GM23338 (cell line): ENCODE data around the gene TMX3. TPM values are rescaled to one million over a fixed set of nuclear protein-coding genes. Genes with fewer than 3 reads are reported as not detected.

Experiments
- ATAC-seq: fragments of 200-7000 bp; cut with Tn5 transposase; 3 replicates; pipeline ENCODE4 v1.9.1; 2020
- DNase-seq: peaks from one replicate; pipeline ENCODE4 v3.0.0-alpha.2; 2015; ENCODE audit warnings: low spot score
- H2AFZ ChIP-seq: fragments of 200-600 bp; sonication (generic); 2 replicates; pipeline ENCODE4 v1.8.0; 2016; ENCODE audit warnings: antibody characterized with exemption, mild to moderate bottlenecking, moderate library complexity
- H3F3A ChIP-seq: fragments of 200-600 bp; sonication (generic); replicated peaks from 2 replicates; pipeline ENCODE4 v1.8.0; 2017; ENCODE audit warnings: antibody characterized with exemption, mixed run types, low read depth
- H3K27ac ChIP-seq: fragments of 200-600 bp; sonication (generic); 2 replicates; pipeline ENCODE4 v1.6.1; 2016; ENCODE audit warnings: low read depth
- H3K27me3 ChIP-seq: fragments of 200-600 bp; sonication (generic); 2 replicates; pipeline ENCODE4 v1.8.0; 2016; ENCODE audit warnings: mild to moderate bottlenecking, mixed run types, moderate library complexity; ENCODE audit not compliant: insufficient read depth
- H3K36me3 ChIP-seq: fragments of 200-600 bp; sonication (generic); 2 replicates; pipeline ENCODE4 v1.8.0; 2016; ENCODE audit warnings: mild to moderate bottlenecking; ENCODE audit not compliant: insufficient read depth
- H3K4me1 ChIP-seq: fragments of 200-600 bp; sonication (generic); 2 replicates; pipeline ENCODE4 v1.8.0; 2016; ENCODE audit warnings: mild to moderate bottlenecking, moderate library complexity; ENCODE audit not compliant: insufficient read depth
- H3K4me2 ChIP-seq: fragments of 200-600 bp; sonication (generic); 2 replicates; pipeline ENCODE4 v1.7.1; 2017; ENCODE audit warnings: mixed run types
- H3K4me3 ChIP-seq: fragments of 200-600 bp; sonication (generic); 2 replicates; pipeline ENCODE4 v1.6.1; 2016; ENCODE audit warnings: mixed run types
- H3K79me2 ChIP-seq: fragments of 200-600 bp; sonication (generic); replicated peaks from 2 replicates; pipeline ENCODE4 v1.8.0; 2017; ENCODE audit warnings: mild to moderate bottlenecking; ENCODE audit not compliant: insufficient read depth
- H3K9me2 ChIP-seq: fragments of 200-600 bp; sonication (generic); 2 replicates; pipeline ENCODE4 v1.8.0; 2017; ENCODE audit not compliant: insufficient read depth
- H4K20me1 ChIP-seq: fragments of 200-600 bp; sonication (generic); replicated peaks from 2 replicates; pipeline ENCODE4 v1.8.0; 2017; ENCODE audit warnings: mild to moderate bottlenecking; ENCODE audit not compliant: insufficient read depth
- H3K27ac Mint-ChIP-seq: 2 replicates; pipeline ENCODE4 v1.8.0; 2020; ENCODE audit warnings: inconsistent platforms, mild to moderate bottlenecking, moderate library complexity, mixed read lengths
- H3K27me3 Mint-ChIP-seq: 3 replicates; pipeline ENCODE4 v1.8.0; 2022; ENCODE audit warnings: low read depth, mild to moderate bottlenecking, moderate library complexity, mixed read lengths, inconsistent platforms; ENCODE audit not compliant: insufficient read depth, poor library complexity
- H3K36me3 Mint-ChIP-seq: 3 replicates; pipeline ENCODE4 v1.8.0; 2021; ENCODE audit warnings: low read depth, mild to moderate bottlenecking, inconsistent platforms, moderate library complexity, mixed read lengths
- H3K4me1 Mint-ChIP-seq: 3 replicates; pipeline ENCODE4 v1.8.0; 2020; ENCODE audit warnings: mild to moderate bottlenecking, inconsistent platforms, mixed read lengths
- H3K4me3 Mint-ChIP-seq: 3 replicates; pipeline ENCODE4 v1.8.0; 2021; ENCODE audit warnings: moderate library complexity, mild to moderate bottlenecking, inconsistent platforms, mixed read lengths
- H3K9me3 Mint-ChIP-seq: 3 replicates; pipeline ENCODE4 v1.8.0; 2020; ENCODE audit warnings: moderate library complexity, mild to moderate bottlenecking, inconsistent platforms, mixed read lengths
- ETS1 ChIP-seq: IDR thresholded peaks from 2 replicates; pipeline ENCODE4 v1.6.1; 2016; ENCODE audit warnings: antibody characterized with exemption
- EZH2 ChIP-seq: fragments of 200-600 bp; sonication (generic); IDR thresholded peaks from one replicate; pipeline ENCODE4 v1.8.0; 2017; ENCODE audit warnings: antibody characterized with exemption, mild to moderate bottlenecking, low read depth; ENCODE audit not compliant: unreplicated experiment
- POLR2AphosphoS5 ChIP-seq: IDR thresholded peaks from 2 replicates; pipeline ENCODE4 v1.6.1; 2016; ENCODE audit warnings: antibody characterized with exemption, low read depth
- ZNF331 ChIP-seq: fragments of 250-450 bp; sonication (Bioruptor Pico); IDR thresholded peaks from 2 replicates; pipeline ENCODE4 v1.5.0; 2020; ENCODE audit warnings: low read depth, mild to moderate bottlenecking, moderate library complexity
- polyA plus RNA-seq: library from polyadenylated mRNA; unstranded; fragments of >200 nt; fragmentation: Nextera tagmentation; extraction: Ambion mirVana; gene quantifications from 2 replicates; pipeline ENCODE4 v1.2.1, GENCODE V29; 2016
- total RNA-seq: library from RNA; depleted of rRNA; stranded (reverse); fragments of >200 nt; shearing (Covaris generic); gene quantifications from 2 replicates; pipeline ENCODE4 v1.2.3, GENCODE V29; 2014
- TF ChIP-seq, protein P1 (sequence below): fragments of 250-450 bp; sonication (Bioruptor Pico); IDR thresholded peaks from 2 replicates; pipeline ENCODE4 v1.5.0; 2020; ENCODE audit warnings: mild to moderate bottlenecking, moderate library complexity

The TMX3 gene
- total and polyA plus RNA-seq, 2 experiments from 2014 or later, result 12.4 to 40.1 TPM

DNA sequence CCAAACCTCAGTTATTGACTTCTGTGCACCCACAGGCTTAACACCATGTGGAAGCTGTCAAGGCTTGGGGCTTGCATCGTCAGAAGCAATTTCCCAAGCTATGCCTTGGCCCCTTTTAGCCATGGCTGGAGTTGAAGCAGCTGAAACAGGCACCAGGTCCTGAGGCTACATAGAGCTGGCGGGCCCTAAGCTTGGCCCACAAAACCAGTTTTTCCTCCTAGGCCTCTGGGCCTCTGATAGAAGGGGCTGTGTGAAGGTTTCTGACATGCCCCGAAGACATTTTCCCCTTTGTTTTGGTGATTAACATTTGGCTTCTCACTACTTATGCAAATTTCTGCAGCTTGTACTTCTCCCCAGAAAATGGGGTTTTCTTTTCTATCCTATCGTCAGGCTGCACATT lies 9.1 kb upstream of the TMX3 start:
- H3K4me1 Mint-ChIP-seq, result peaks cover 6% of the 10 kb centered on the region
- no peaks in the 10 kb centered on the region for H3K79me2 ChIP-seq
- no peak overlapping the region for H3K27ac ChIP-seq
- TF ChIP-seq, protein P1, sequence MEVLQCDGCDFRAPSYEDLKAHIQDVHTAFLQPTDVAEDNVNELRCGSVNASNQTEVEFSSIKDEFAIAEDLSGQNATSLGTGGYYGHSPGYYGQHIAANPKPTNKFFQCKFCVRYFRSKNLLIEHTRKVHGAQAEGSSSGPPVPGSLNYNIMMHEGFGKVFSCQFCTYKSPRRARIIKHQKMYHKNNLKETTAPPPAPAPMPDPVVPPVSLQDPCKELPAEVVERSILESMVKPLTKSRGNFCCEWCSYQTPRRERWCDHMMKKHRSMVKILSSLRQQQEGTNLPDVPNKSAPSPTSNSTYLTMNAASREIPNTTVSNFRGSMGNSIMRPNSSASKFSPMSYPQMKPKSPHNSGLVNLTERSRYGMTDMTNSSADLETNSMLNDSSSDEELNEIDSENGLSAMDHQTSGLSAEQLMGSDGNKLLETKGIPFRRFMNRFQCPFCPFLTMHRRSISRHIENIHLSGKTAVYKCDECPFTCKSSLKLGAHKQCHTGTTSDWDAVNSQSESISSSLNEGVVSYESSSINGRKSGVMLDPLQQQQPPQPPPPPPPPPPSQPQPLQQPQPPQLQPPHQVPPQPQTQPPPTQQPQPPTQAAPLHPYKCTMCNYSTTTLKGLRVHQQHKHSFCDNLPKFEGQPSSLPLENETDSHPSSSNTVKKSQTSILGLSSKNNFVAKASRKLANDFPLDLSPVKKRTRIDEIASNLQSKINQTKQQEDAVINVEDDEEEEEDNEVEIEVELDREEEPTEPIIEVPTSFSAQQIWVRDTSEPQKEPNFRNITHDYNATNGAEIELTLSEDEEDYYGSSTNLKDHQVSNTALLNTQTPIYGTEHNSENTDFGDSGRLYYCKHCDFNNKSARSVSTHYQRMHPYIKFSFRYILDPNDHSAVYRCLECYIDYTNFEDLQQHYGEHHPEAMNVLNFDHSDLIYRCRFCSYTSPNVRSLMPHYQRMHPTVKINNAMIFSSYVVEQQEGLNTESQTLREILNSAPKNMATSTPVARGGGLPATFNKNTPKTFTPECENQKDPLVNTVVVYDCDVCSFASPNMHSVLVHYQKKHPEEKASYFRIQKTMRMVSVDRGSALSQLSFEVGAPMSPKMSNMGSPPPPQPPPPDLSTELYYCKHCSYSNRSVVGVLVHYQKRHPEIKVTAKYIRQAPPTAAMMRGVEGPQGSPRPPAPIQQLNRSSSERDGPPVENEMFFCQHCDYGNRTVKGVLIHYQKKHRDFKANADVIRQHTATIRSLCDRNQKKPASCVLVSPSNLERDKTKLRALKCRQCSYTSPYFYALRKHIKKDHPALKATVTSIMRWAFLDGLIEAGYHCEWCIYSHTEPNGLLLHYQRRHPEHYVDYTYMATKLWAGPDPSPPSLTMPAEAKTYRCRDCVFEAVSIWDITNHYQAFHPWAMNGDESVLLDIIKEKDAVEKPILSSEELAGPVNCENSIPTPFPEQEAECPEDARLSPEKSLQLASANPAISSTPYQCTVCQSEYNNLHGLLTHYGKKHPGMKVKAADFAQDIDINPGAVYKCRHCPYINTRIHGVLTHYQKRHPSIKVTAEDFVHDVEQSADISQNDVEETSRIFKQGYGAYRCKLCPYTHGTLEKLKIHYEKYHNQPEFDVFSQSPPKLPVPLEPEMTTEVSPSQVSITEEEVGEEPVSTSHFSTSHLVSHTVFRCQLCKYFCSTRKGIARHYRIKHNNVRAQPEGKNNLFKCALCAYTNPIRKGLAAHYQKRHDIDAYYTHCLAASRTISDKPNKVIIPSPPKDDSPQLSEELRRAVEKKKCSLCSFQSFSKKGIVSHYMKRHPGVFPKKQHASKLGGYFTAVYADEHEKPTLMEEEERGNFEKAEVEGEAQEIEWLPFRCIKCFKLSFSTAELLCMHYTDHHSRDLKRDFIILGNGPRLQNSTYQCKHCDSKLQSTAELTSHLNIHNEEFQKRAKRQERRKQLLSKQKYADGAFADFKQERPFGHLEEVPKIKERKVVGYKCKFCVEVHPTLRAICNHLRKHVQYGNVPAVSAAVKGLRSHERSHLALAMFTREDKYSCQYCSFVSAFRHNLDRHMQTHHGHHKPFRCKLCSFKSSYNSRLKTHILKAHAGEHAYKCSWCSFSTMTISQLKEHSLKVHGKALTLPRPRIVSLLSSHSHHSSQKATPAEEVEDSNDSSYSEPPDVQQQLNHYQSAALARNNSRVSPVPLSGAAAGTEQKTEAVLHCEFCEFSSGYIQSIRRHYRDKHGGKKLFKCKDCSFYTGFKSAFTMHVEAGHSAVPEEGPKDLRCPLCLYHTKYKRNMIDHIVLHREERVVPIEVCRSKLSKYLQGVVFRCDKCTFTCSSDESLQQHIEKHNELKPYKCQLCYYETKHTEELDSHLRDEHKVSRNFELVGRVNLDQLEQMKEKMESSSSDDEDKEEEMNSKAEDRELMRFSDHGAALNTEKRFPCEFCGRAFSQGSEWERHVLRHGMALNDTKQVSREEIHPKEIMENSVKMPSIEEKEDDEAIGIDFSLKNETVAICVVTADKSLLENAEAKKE (CRISPR knock-in tag), result no peak
- TF ChIP-seq ZNF331 (CRISPR knock-in tag) (0 out of 2 replicates have a peak, but pooled peaks have one; percentile 16), POLR2AphosphoS5 (no peak), EZH2 (no peak), ETS1 (no peak)
- no peaks in the 10 kb centered on the region for H3F3A ChIP-seq
- no peaks in the 10 kb centered on the region for H3K36me3 ChIP-seq
- H3K4me3 Mint-ChIP-seq, result no peak overlapping the region
- no peak overlapping the region for H3K4me2 ChIP-seq
- peaks cover 6% of the 10 kb centered on the region; the same call in 2 of the 3 replicates for H3K9me3 Mint-ChIP-seq
- H3K36me3 Mint-ChIP-seq, result peaks cover 21% of the 10 kb centered on the region; the same call in 2 of the 3 replicates
- H3K27me3 Mint-ChIP-seq, result peaks cover 2% of the 10 kb centered on the region
- ATAC-seq, result peak; percentile 71
- no peak overlapping the region for H2AFZ ChIP-seq
- peaks cover 12% of the 10 kb centered on the region for H3K9me2 ChIP-seq
- peak; percentile 32 for DNase-seq
- H3K27me3 ChIP-seq, result no peaks in the 10 kb centered on the region
- no peak overlapping the region for H3K4me3 ChIP-seq
- H3K4me1 ChIP-seq, result no peaks in the 10 kb centered on the region
- no peak overlapping the region for H3K27ac Mint-ChIP-seq
- H4K20me1 ChIP-seq, result no peaks in the 10 kb centered on the region
